Motor neuron (in vitro differentiated cells): ENCODE measurements around the gene ASCL4. TPM values are rescaled to one million over a fixed set of nuclear protein-coding genes. Genes with fewer than 3 reads are reported as not detected.

Experiments used
- ATAC-seq, 8 experiments: fragments of 200-7000 bp; cut with Tn5 transposase; replicated peaks in 6 of 8; 2 replicates each; pipeline ENCODE4 v1.8.0; 2021; ENCODE audit warnings: mild to moderate bottlenecking in 8 of 8, moderate library complexity in 8 of 8
- H3K27ac ChIP-seq, 2 donors: fragments of 250-450 bp; sonication (Bioruptor Pico); 2 replicates each; pipeline ENCODE4 v1.9.0; 2021; ENCODE audit warnings: antibody characterized with exemption in 2 of 2, mild to moderate bottlenecking in 2 of 2, moderate library complexity in 1 of 2
- H3K4me1 ChIP-seq, 2 donors: fragments of 250-450 bp; sonication (Bioruptor Pico); replicated peaks in 1 of 2; 2 replicates each; pipeline ENCODE4 v1.6.1; 2021; ENCODE audit warnings: antibody characterized with exemption in 2 of 2, mild to moderate bottlenecking in 2 of 2, moderate library complexity in 1 of 2
- H3K4me3 ChIP-seq, 5 donors: fragments of 250-450 bp; sonication (Bioruptor Pico); 2 replicates each; pipeline ENCODE4 v1.9.0; 2021; ENCODE audit warnings: antibody characterized with exemption in 5 of 5, mild to moderate bottlenecking in 5 of 5, moderate library complexity in 4 of 5
- WGBS, 10 experiments: fragments of 450-650 bp; shearing (Covaris generic); methylation state at CpG; one replicate each; pipeline ENCODE4 v1.0.0; 2022; 5-methylcytosine and 5-hydroxymethylcytosine counted together
- in situ Hi-C, 9 experiments: fragments of 400-800 bp; cut with MboI; loops; one replicate each; pipeline ENCODE4 v1.15.0; 2021; ENCODE audit warnings: low sequenced_read_pairs in 9 of 9, low pct_unique_long_range_greater_than_20kb in 2 of 9; ENCODE audit not compliant: unreplicated experiment in 9 of 9
- total RNA-seq, 8 experiments: library from RNA; unstranded; fragments of 300-600 nt; gene quantifications; 2 replicates each; pipeline versions ENCODE4 v1.2.3 to v1.2.4, GENCODE V29; 2022

The ASCL4 gene
- total RNA-seq, 8 experiments from 2014 or later, result 0.08 to 0.43 TPM; not detected in 6

DNA sequence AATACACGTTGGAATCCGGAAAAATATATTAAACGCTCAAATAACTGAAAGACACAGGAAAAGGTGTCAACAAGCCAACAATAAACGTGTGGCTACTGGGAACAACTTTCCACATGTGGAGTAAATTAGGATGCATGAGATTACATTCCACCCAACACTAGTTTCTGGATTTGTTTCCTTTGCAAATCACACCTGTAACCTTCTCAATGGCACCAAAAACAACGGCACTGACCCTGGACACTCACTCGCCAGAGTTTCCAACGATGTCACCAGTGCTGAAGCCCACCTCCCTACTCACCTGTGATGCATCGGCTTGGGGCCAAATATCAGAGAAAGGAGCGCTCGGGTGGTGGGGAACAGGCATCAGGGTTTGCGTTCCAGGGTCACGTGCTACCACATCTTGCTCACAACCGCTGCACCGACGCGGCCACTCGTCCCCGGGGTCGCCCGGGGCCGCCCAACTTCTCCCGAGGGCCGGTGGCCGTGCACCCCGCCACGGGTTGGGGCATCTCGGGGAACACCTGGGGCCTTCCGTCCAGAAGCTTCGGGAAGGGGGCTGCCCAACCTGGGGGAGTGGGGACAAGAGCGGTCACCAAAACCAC is 14.2 kb upstream of the ASCL4 start:
- WGBS, 10 experiments, result 0 to 5% (median 0%) methylated on average over 2 to 22 of the region's 30 CpGs; no CpG with 5 or more reads in 1 of the 10 experiments
- in situ Hi-C loops, result loop anchor here in 1 of 9 experiments (25.0 kb wide), 1 partner anchor 127 kb away; no protein-coding TSS in a partner anchor
- ATAC-seq, result peak; percentile 2 to 22 (median 14)
- Histone ChIP-seq H3K27ac (peak overlapping the region; percentile 88 to 89), H3K4me3 (peak overlapping the region; percentile 68 to 81 (median 75)), H3K4me1 (peaks cover 2 to 10% of the 10 kb centered on the region in 2 donors)

DNA sequence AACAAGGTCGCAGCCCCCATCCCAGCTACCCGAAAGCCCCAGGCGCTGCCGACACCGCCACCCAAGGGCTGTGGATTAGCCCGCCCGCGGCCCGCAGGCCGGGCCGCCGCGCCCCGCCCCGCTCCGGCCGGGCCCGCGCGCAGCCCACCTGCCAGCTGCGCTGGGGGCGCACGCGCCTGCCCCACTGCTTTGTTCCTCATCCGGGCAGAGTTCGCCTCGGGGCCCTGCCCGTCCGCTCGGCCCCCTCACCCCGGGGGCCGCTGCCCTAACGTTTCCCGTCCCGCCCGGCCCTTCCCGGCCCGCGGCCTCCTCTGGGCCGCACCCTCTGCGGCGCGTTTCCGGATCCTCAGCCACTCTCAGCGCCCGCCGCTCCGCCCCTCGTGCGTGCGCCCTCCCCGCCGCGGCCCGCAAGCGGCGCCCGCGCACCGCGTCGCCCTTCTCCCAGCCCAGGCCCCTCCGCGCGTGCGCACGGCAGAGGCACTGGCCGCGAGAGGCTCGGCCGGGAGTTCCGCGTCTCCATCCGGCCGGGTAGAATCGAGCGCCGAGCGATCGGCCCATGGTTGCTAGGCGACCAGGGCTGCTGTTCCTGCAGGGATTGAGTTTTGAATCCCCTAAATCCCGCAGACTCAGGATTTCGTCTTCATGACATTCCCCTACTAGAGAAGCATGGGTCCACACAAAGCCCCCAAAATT is 13.5 kb upstream of the ASCL4 start, which contains the start of gene PRDM4:
Gene PRDM4 (minus strand): TSS at position 329 of the 693 bp plus-strand sequence. CDS start 622 bp downstream, outside the sequence.
- Histone ChIP-seq H3K27ac (peak within 1 kb of the TSS; percentile 88 to 89), H3K4me3 (peak within 1 kb of the TSS; percentile 68 to 81 (median 75)), H3K4me1 (peaks cover 2 to 10% of the 10 kb centered on the region in 2 donors)
- peak; percentile 86 to 96 (median 92) for ATAC-seq
- in situ Hi-C loops, result loop anchor here in 1 of 9 experiments (25.0 kb wide), 1 partner anchor 126 kb away; no protein-coding TSS in a partner anchor
- WGBS, 10 experiments, result 0 to 1% (median 0%) methylated on average over 1 to 15 of the region's 83 CpGs; no CpG with 5 or more reads in 4 of the 10 experiments

DNA sequence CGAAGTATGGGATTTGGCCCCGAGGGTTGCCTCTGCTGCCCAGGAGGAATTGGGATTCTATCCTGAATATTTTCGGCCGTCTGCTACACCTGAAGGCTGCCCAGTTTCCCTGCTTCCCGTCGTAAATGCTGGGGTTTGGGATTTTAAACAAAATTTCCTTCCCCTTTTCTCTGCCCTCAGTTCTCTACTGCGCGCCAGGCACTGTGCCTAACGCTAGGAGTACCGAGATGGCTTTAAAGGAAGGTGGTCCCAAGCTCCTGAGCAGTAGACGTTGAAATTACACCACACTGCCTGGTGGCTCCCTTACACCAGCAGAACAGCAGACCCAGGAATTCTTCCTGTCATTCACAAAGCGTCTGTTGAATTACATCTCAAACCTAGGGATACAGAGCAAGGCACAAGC is 13.0 kb upstream of the ASCL4 start:
- in situ Hi-C loops, result loop anchor here in 1 of 9 experiments (25.0 kb wide), 1 partner anchor 126 kb away; no protein-coding TSS in a partner anchor
- peak; percentile 0 to 39 (median 25) for ATAC-seq
- Histone ChIP-seq H3K4me3 (peak overlapping the region; percentile 68 to 81 (median 75)), H3K4me1 (peaks cover 2 to 10% of the 10 kb centered on the region in 2 donors), H3K27ac (peak overlapping the region; percentile 44 to 49)
- WGBS, 10 experiments, result 0 to 12% (median 0%) methylated on average over 2 to 11 of the region's 12 CpGs

DNA sequence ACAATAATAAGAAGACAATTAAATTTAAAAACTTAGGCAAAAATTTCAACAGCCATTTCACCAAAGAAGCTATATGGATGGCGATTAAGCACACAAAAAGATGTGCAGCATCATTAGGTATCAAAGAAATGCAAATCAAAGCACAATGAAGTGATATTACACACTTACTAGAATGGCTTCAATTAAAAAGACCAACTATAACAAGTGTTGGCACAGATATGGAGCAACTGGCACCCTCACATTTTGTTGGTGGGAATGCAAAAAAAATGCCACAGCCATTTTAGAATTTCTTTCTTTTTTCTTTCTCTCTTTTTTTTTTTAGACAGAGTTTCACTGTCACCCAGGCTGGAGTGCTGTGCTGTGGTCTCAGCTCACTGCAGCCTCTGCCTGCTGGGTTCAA is 11.6 kb upstream of the ASCL4 start:
- Histone ChIP-seq H3K27ac (no peak overlapping the region), H3K4me3 (no peak overlapping the region), H3K4me1 (peaks cover 2 to 9% of the 10 kb centered on the region in 2 donors)
- no peak for ATAC-seq
- 11 to 78% (median 60%) methylated on average over 1 of the region's 1 CpG; no CpG with 5 or more reads in 3 of the 10 experiments for WGBS, 10 experiments
- in situ Hi-C loops, result loop anchor here in 1 of 9 experiments (25.0 kb wide), 1 partner anchor 124 kb away; no protein-coding TSS in a partner anchor

DNA sequence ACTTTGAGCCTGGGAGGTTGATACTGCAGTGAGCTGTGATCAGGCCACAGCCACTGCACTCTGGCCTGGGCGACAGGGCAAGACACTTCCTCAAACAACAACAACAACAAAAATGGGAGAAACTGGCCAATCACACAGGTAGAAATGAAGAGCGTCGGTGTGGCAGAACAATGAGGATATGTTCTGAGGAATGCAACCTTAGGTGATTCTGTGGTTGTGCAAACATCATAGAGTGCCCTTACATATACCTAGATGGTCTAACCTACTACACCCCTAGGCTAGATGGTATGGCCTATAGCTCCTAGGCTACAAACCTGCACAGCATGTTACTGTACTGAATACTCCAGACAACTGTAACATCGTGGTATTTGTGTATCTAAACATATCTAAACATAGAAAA is 9.9 kb upstream of the ASCL4 start:
- no peak for ATAC-seq
- H3K27ac ChIP-seq, result no peak overlapping the region
- in situ Hi-C loops, result loop anchor here in 1 of 9 experiments (25.0 kb wide), 1 partner anchor 123 kb away; no protein-coding TSS in a partner anchor
- H3K4me3 ChIP-seq, result no peak overlapping the region
- 0 to 100% (median 60%) methylated on average over 1 to 4 of the region's 4 CpGs; no CpG with 5 or more reads in 2 of the 10 experiments for WGBS, 10 experiments
- H3K4me1 ChIP-seq, result no peaks in the 10 kb centered on the region

DNA sequence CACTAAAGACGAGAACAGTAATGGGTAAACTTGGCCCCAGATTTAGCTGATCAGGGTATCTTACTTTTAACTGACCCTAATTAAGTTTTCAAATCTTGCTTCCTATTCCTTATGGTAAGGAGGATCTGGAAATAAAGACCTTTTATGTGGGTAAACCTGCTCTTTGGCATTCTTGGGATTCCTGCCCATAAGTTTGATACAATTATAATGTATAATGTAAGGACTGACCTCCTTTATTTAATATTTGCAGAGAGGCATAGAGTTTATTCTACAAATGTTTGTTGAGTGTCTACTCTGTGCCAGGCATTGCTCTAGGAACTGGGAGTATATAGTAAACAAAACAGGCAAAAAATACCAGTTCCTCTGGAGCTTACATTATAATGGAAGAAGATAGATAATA is 9.2 kb upstream of the ASCL4 start:
- 0 to 88% (median 42%) methylated on average over 1 of the region's 1 CpG; no CpG with 5 or more reads in 3 of the 10 experiments for WGBS, 10 experiments
- no peak for ATAC-seq

DNA sequence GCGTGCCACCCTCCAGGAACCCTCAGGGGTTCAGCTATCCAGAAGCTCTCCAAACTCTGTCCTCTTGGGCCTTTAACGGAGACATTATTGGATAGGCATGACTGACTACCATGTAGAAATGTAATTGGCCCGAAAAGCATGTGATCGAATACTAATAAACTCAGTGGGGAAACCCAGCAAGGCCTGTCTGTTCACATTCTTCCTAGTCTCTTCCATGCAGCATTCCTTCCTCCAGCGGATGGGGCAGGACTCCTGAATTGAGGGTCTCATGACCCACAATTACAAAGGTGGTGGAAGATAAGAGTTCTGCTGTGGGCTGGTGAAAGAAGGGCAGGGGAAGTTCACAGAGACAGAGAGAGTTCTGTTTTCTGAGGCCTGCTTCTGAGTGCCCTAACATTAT is 7.0 kb upstream of the ASCL4 start:
- H3K27ac ChIP-seq, result no peak overlapping the region
- ATAC-seq, result no peak
- no peak overlapping the region for H3K4me3 ChIP-seq
- in situ Hi-C loops, result loop anchor here in 1 of 9 experiments (25.0 kb wide), 1 partner anchor 120 kb away; no protein-coding TSS in a partner anchor
- WGBS, 10 experiments, result 18 to 89% (median 71%) methylated on average over 1 to 5 of the region's 5 CpGs
- no peaks in the 10 kb centered on the region for H3K4me1 ChIP-seq

More for the DNA sequence above, 9.2 kb upstream of the ASCL4 start:
- Histone ChIP-seq H3K4me1 (no peaks in the 10 kb centered on the region), H3K27ac (no peak overlapping the region), H3K4me3 (no peak overlapping the region)
- in situ Hi-C loops, result loop anchor here in 1 of 9 experiments (25.0 kb wide), 1 partner anchor 122 kb away; no protein-coding TSS in a partner anchor

DNA sequence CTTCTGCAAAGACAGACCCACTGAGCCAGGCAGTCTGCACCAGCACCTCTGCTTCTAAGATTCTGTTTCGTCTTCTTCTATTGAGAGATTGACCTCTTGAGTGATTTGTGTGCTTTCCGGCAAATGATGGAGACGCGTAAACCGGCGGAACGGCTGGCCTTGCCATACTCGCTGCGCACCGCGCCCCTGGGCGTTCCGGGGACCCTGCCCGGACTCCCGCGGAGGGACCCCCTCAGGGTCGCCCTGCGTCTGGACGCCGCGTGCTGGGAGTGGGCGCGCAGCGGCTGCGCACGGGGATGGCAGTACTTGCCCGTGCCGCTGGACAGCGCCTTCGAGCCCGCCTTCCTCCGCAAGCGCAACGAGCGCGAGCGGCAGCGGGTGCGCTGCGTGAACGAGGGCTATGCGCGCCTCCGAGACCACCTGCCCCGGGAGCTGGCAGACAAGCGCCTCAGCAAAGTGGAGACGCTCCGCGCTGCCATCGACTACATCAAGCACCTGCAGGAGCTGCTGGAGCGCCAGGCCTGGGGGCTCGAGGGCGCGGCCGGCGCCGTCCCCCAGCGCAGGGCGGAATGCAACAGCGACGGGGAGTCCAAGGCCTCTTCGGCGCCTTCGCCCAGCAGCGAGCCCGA is 703 bp downstream of the ASCL4 start:
- H3K4me1 ChIP-seq, result no peaks in the 10 kb centered on the region
- peak overlapping the region; percentile 24 to 33 (median 26) for H3K4me3 ChIP-seq
- no peak overlapping the region for H3K27ac ChIP-seq
- 0 to 8% (median 5%) methylated on average over 1 to 28 of the region's 66 CpGs; no CpG with 5 or more reads in 6 of the 10 experiments for WGBS, 10 experiments
- ATAC-seq, result peak in 5 of 8 experiments; percentile 70 to 86 (median 75)
- in situ Hi-C loops, result no loop called here

DNA sequence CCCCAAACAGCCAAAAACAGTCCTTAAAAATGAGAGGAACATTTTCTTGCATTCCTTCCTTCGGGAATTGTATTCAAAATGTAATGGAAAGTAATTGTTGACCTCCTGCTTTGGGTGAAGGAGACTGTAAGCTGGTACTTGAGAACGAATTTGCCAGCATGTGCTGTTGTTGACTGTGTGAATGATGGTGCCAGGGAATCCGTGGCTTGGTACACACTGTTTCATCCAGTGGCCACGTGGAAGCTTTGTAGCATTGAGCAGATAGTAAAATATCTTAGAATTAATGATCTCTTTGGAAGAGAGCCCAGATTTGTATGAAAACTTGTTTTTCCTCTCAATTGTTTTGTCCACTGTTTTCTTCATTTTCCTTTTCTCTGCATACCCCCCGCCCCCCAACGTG is 1.7 kb downstream of the ASCL4 start:
- H3K4me1 ChIP-seq, result no peaks in the 10 kb centered on the region
- 0 to 66% (median 25%) methylated on average over 3 to 6 of the region's 6 CpGs; no CpG with 5 or more reads in 2 of the 10 experiments for WGBS, 10 experiments
- in situ Hi-C loops, result no loop called here
- no peak overlapping the region for H3K27ac ChIP-seq
- ATAC-seq, result no peak
- no peak overlapping the region for H3K4me3 ChIP-seq

DNA sequence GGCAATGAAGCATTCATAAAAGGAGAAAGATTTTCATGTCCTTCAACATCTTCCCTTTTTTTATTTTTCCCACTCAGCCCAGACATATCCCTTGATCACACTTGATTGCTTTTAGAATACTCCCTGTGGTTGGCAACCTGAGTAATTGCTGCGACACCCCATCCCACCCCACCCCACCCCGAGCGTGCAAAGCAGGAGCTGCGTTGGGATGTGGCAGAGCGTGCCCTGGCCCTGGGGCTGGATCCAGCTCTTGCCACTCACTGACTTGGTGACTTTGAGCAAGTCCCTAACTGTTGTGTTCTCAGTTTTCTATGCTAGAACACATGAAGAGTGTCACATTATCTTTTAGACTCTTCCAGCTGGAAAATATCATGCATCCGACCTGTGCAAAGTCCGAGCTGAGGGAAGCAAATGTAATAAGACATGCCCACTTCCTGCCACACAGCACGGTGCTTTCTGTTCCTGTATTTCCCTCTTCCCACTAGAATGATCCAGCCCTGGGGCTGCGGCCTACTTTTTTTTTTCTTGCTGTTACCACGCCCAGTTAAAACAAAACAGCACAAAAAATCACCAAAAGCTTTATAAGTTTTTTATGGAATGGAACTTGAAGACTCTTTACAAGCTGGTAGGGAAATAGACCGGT is 4.0 kb downstream of the ASCL4 start:
- ATAC-seq, result no peak
- in situ Hi-C loops, result no loop called here
- H3K4me3 ChIP-seq, result no peak overlapping the region
- no peaks in the 10 kb centered on the region for H3K4me1 ChIP-seq
- 14 to 100% (median 53%) methylated on average over 1 to 9 of the region's 11 CpGs for WGBS, 10 experiments
- no peak overlapping the region for H3K27ac ChIP-seq

DNA sequence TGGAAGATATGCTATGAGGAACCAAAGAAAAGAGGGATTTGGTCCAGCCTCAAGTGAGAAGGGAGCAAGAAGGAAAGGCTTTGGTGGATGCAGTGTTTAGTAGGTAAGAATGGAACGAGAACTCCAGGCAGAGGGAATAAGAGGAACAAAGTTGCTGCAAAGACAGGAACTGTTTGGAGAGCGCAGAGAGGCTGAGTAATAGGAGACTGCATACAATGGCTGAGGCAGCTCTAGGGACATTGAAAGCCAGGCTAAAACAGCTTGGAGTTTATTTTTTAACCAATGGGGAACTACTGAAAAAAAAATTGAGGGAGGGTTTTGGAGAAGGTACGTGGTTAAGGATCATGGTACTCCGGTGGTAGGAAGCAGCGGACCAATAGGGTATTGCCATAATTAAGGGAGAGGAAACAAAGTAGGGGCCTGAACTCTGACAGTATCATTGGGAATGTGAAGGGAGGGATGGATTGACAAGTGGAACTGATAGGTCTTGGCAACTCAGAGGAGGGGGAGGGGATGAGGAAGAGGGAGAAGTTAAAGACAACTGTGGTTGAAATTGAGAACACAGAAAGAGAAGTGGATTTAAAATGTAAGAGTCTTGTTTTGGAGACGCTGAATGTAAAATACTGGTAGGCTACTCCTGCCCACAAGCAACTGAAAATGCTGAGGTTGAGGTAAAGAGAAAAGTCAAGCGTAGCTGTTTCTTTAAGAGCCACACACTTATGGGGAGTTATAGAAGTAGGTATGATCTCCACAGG is 4.8 kb downstream of the ASCL4 start:
- whole genome bisulfite sequencing, 10 experiments, result 48 to 100% (median 76%) methylated on average over 1 to 7 of the region's 7 CpGs
- in situ Hi-C loops, result no loop called here
- ATAC-seq, result no peak

DNA sequence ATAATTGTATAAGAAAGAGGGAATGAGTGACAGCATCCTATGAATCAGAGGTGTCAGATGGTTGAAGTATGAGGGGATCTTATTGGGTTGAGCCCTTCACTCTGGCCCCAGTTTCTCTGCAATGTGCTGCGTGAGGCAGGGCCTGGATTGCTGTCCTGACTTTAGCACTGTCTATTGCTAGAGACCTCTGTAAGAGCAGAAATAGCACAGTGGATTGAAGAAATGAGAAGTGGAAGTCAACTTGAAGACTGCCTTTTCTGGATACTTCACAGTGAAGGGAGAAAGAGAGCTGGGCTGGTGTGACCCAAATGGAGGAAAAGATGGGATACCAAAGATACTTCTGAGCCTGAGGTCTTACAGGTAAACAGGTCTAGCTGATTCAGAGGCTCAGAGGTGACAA is 5.8 kb downstream of the ASCL4 start:
- whole genome bisulfite sequencing, 10 experiments, result 33 to 86% (median 71%) methylated on average over 1 of the region's 1 CpG; no CpG with 5 or more reads in 4 of the 10 experiments
- no peak for ATAC-seq
- in situ Hi-C loops, result no loop called here
- Histone ChIP-seq H3K4me1 (no peaks in the 10 kb centered on the region), H3K27ac (no peak overlapping the region), H3K4me3 (no peak overlapping the region)

More for the DNA sequence above, 4.8 kb downstream of the ASCL4 start:
- Histone ChIP-seq H3K27ac (no peak overlapping the region), H3K4me1 (no peaks in the 10 kb centered on the region), H3K4me3 (no peak overlapping the region)
